Measurements from ENCODE around the gene C17orf67.
"Not testable (repeated sequence)": the region's sequence is repeated elsewhere in the genome, so short reads cannot be mapped to it uniquely, and the experiment has no call there.

The C17orf67 gene

GRCh38 chr17:56770427-56770826 is 63.3 kb downstream of the C17orf67 start:
- DNase-seq = no peak

- DNase-seq = no peak
These were observed 68.3 kb downstream of the C17orf67 start for GRCh38 chr17:56765449-56765848.

- DNase-seq = no peak
These were observed 70.7 kb downstream of the C17orf67 start for GRCh38 chr17:56762988-56763387.

GRCh38 chr17:56762144-56762543 is 71.6 kb downstream of the C17orf67 start:
- no peak for DNase-seq

- no peak for DNase-seq
These were observed 72.3 kb downstream of the C17orf67 start for GRCh38 chr17:56761387-56761786.

- DNase-seq = not testable (repeated sequence)
These were observed 76.1 kb downstream of the C17orf67 start for GRCh38 chr17:56757611-56758010.

GRCh38 chr17:56756536-56756935 is 77.2 kb downstream of the C17orf67 start:
- no peak for DNase-seq

GRCh38 chr17:56755310-56755709 is 78.4 kb downstream of the C17orf67 start:
- no peak for DNase-seq

GRCh38 chr17:56754523-56755208 is 79.1 kb downstream of the C17orf67 start:
- no peak for DNase-seq

GRCh38 chr17:56752263-56752836 is 81.4 kb downstream of the C17orf67 start:
- DNase-seq = no peak

- no peak for DNase-seq
These were observed 82.5 kb downstream of the C17orf67 start for GRCh38 chr17:56751145-56751738.

GRCh38 chr17:56744721-56745120 is 89.0 kb downstream of the C17orf67 start:
- DNase-seq = no peak

- no peak for DNase-seq
These were observed 91.1 kb downstream of the C17orf67 start for GRCh38 chr17:56742601-56743000.

Data from activated CD4-positive, alpha-beta T cell treated with anti-CD3 and anti-CD28 coated beads, Interleukin-2, amount 50 U/mL, for 4 hours (primary cell).